Left ventricle myocardium inferior (tissue), 1 donor: Measurements from ENCODE around the gene FUZ. TPM values are rescaled to one million over a fixed set of nuclear protein-coding genes. Genes with fewer than 3 reads are reported as not detected.

ENCODE experiments used
- DNase-seq: peaks from one replicate; pipeline ENCODE4 v3.0.0-alpha.2; 2020
- H3K27ac ChIP-seq: fragments of 200-600 bp; replicated peaks from 2 replicates; pipeline ENCODE4 v1.8.0; 2021
- H3K27me3 ChIP-seq: fragments of 200-600 bp; 2 replicates; pipeline ENCODE4 v1.8.0; 2021; ENCODE audit warnings: low read depth
- H3K36me3 ChIP-seq: fragments of 200-600 bp; 2 replicates; pipeline ENCODE4 v1.8.0; 2021
- H3K4me1 ChIP-seq: fragments of 200-600 bp; 2 replicates; pipeline ENCODE4 v1.8.0; 2021
- H3K4me3 ChIP-seq: fragments of 200-600 bp; 2 replicates; pipeline ENCODE4 v1.8.0; 2021; ENCODE audit warnings: mild to moderate bottlenecking, moderate library complexity
- H3K9me3 ChIP-seq: fragments of 200-600 bp; replicated peaks from 2 replicates; pipeline ENCODE4 v1.8.0; 2021
- intact Hi-C: fragments of 100-400 bp; cut with micrococcal nuclease; formaldehyde crosslinking; loops from one replicate; pipeline ENCODE4 v1.11.0; 2022
- total RNA-seq: library from RNA; stranded (reverse); fragmentation: NEBNext Ultra II Directional; extraction: Animal tissue kit (Norgen Biotek cat#: 25700); gene quantifications from one replicate; pipeline ENCODE4 v1.2.1, GENCODE V29; 2021
- TF ChIP-seq, protein P1 (sequence below): fragments of 200-600 bp; IDR thresholded peaks from 2 replicates; pipeline ENCODE4 v1.8.0; 2021; ENCODE audit warnings: antibody characterized with exemption, mild to moderate bottlenecking, borderline replicate concordance
- donor health status: DM: no; HTN: yes; CAD: no; lungs with severe emphysema.

Gene FUZ
- total RNA-seq, 1 donor from 2014 or later: 18.3 TPM

GRCh38 chr19:49856574-49857021, 43.5 kb upstream of the FUZ start:
- peaks cover 71% of the 10 kb centered on the region for H3K36me3 ChIP-seq
- no peak overlapping the region for H3K27ac ChIP-seq
- DNase-seq: no peak
- no peaks in the 10 kb centered on the region for H3K9me3 ChIP-seq
- TF ChIP-seq, protein P1, sequence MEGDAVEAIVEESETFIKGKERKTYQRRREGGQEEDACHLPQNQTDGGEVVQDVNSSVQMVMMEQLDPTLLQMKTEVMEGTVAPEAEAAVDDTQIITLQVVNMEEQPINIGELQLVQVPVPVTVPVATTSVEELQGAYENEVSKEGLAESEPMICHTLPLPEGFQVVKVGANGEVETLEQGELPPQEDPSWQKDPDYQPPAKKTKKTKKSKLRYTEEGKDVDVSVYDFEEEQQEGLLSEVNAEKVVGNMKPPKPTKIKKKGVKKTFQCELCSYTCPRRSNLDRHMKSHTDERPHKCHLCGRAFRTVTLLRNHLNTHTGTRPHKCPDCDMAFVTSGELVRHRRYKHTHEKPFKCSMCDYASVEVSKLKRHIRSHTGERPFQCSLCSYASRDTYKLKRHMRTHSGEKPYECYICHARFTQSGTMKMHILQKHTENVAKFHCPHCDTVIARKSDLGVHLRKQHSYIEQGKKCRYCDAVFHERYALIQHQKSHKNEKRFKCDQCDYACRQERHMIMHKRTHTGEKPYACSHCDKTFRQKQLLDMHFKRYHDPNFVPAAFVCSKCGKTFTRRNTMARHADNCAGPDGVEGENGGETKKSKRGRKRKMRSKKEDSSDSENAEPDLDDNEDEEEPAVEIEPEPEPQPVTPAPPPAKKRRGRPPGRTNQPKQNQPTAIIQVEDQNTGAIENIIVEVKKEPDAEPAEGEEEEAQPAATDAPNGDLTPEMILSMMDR: no peak
- intact Hi-C loops: no loop called here
- H3K27me3 ChIP-seq: no peaks in the 10 kb centered on the region
- H3K4me3 ChIP-seq: no peak overlapping the region
- H3K4me1 ChIP-seq: peaks cover 44% of the 10 kb centered on the region

GRCh38 chr19:49855676-49856573, 42.8 kb upstream of the FUZ start:
- TF ChIP-seq, protein P1: no peak
- intact Hi-C loops: no loop called here
- no peaks in the 10 kb centered on the region for H3K9me3 ChIP-seq
- H3K27me3 ChIP-seq: no peaks in the 10 kb centered on the region
- H3K36me3 ChIP-seq: peaks cover 65% of the 10 kb centered on the region
- no peak for DNase-seq
- no peak overlapping the region for H3K27ac ChIP-seq
- no peak overlapping the region for H3K4me3 ChIP-seq
- H3K4me1 ChIP-seq: peaks cover 38% of the 10 kb centered on the region

GRCh38 chr19:49855277-49855675, 42.2 kb upstream of the FUZ start:
- Histone ChIP-seq H3K36me3 (peaks cover 58% of the 10 kb centered on the region), H3K27ac (no peak overlapping the region), H3K9me3 (no peaks in the 10 kb centered on the region), H3K4me1 (peaks cover 37% of the 10 kb centered on the region), H3K27me3 (no peaks in the 10 kb centered on the region), H3K4me3 (no peak overlapping the region)
- no peak for DNase-seq
- TF ChIP-seq, protein P1: no peak
- intact Hi-C loops: no loop called here

GRCh38 chr19:49854378-49855263, 41.5 kb upstream of the FUZ start:
- TF ChIP-seq, protein P1: no peak
- Histone ChIP-seq H3K9me3 (no peaks in the 10 kb centered on the region), H3K36me3 (peaks cover 52% of the 10 kb centered on the region), H3K27me3 (no peaks in the 10 kb centered on the region), H3K4me3 (no peak overlapping the region), H3K27ac (no peak overlapping the region), H3K4me1 (peaks cover 44% of the 10 kb centered on the region)
- DNase-seq: no peak
- intact Hi-C loops: no loop called here

DNA sequence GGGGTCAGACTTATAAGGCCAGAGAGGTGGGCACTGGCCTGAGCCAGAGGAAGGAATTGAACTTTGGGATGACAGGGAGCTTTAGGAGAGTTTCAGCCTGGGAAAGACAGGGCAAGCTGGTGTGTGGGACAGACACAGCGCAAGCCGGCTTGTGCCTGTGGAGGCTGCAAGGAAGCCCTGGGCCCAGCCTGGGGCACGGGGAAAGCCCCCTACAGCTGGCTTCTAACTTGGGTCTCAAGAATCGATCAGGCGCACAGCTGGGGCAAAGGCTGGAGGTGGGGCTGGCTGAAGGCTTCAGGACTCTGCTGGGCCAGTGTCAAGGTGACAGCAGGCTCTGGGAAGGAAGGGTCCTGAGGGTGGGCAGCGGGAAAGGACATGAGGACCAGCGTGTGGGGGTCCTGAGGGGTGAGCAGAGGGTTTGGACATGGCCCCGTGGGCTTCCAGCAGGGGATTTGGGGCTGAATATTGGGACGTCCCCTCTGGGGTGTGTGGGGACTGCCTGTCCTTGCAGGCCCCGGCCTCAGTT, 40.8 kb upstream of the FUZ start:
- TF ChIP-seq, protein P1: no peak
- DNase-seq: no peak
- H3K9me3 ChIP-seq: peaks cover 5% of the 10 kb centered on the region
- H3K4me3 ChIP-seq: no peak overlapping the region
- H3K4me1 ChIP-seq: peaks cover 45% of the 10 kb centered on the region
- no peak overlapping the region for H3K27ac ChIP-seq
- intact Hi-C loops: no loop called here
- H3K36me3 ChIP-seq: peaks cover 45% of the 10 kb centered on the region
- no peaks in the 10 kb centered on the region for H3K27me3 ChIP-seq
